Adrenal gland (tissue), 5 donors: ENCODE results near the gene VSTM2B.

Experiments used
- CTCF ChIP-seq, 6 experiments: fragments of 450-650 bp in 4 of 6; fragments of 200-600 bp in 2 of 6; sonication (generic) in 1 of 6; IDR thresholded peaks; 1 replicate in 5 of 6; 2 replicates in 1 of 6; pipeline versions ENCODE4 v1.5.1 to v1.8.0; 2016 to 2021; ENCODE audit warnings: antibody characterized with exemption in 6 of 6, mild to moderate bottlenecking in 2 of 6, moderate library complexity in 1 of 6
- POLR2A ChIP-seq, 2 donors: fragments of 450-650 bp; IDR thresholded peaks; one replicate each; pipeline ENCODE4 v1.6.1; 2017; ENCODE audit warnings: antibody characterized with exemption in 2 of 2, mild to moderate bottlenecking in 2 of 2, moderate library complexity in 1 of 2
- donor health status: DM: no; HTN: no; CAD: no.

DNA sequence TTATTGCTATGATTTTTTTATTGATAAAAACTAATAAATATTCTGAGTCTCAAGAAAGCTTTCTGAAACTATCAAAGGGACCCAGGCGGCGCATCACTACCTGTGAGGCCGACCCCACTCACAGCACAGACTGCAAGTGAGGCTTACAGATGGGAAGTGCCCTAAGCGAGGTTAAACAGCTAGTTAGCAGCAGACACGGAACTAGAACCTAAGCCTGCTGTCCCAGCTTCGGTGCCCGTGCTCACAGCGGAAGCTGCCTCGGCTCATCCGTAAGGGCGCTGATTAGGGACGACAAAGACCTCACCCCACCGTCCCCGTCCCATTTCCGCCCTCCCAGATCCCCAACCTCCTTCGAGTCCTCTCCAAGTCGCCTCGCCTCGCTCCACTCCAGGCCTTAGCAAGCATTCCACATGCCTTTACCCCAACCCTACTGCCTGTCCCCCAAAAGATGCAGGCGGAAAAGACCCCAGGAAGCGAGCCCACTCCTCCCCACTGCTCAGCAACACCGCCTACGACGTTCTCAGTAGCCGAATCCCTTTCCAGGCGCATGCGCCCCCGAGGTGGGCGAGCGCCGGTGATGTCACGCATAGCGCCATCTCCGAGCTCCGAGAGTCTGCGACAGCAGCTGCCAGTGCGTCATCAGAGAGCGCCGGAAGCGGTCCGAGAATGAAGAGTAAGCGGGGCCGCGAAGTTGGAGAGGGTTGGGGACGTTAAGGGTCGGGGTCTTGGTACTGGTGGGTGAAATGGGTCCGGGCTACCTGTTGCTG lies 80.0 kb downstream of the VSTM2B start, which contains the start of gene POP4:
- TF ChIP-seq CTCF (IDR thresholded peaks at IDR 0.05) = no peak
- TF ChIP-seq POLR2A (IDR thresholded peaks at IDR 0.05) = peak; percentile 97 to 99
